Adrenal gland (tissue), 5 donors: ENCODE measurements around the gene LOXHD1.

Experiments used
- POLR2A ChIP-seq, 2 donors: fragments of 450-650 bp; IDR thresholded peaks; one replicate each; pipeline ENCODE4 v1.6.1; 2017; ENCODE audit warnings: antibody characterized with exemption in 2 of 2, mild to moderate bottlenecking in 2 of 2, moderate library complexity in 1 of 2
- TF ChIP-seq, protein P1 (sequence below), 6 experiments: fragments of 450-650 bp in 4 of 6; fragments of 200-600 bp in 2 of 6; sonication (generic) in 1 of 6; IDR thresholded peaks; 1 replicate in 5 of 6; 2 replicates in 1 of 6; pipeline versions ENCODE4 v1.5.1 to v1.8.0; 2016 to 2021; ENCODE audit warnings: antibody characterized with exemption in 6 of 6, mild to moderate bottlenecking in 2 of 6, moderate library complexity in 1 of 6
- donor health status: DM: no; HTN: no; CAD: no.

- TF ChIP-seq, protein P1, sequence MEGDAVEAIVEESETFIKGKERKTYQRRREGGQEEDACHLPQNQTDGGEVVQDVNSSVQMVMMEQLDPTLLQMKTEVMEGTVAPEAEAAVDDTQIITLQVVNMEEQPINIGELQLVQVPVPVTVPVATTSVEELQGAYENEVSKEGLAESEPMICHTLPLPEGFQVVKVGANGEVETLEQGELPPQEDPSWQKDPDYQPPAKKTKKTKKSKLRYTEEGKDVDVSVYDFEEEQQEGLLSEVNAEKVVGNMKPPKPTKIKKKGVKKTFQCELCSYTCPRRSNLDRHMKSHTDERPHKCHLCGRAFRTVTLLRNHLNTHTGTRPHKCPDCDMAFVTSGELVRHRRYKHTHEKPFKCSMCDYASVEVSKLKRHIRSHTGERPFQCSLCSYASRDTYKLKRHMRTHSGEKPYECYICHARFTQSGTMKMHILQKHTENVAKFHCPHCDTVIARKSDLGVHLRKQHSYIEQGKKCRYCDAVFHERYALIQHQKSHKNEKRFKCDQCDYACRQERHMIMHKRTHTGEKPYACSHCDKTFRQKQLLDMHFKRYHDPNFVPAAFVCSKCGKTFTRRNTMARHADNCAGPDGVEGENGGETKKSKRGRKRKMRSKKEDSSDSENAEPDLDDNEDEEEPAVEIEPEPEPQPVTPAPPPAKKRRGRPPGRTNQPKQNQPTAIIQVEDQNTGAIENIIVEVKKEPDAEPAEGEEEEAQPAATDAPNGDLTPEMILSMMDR (IDR thresholded peaks at IDR 0.05), result no peak
- no peak for TF ChIP-seq POLR2A (IDR thresholded peaks at IDR 0.05)
Observed at GRCh38 chr18:46700066-46700824, 43.2 kb upstream of the LOXHD1 start.
